Stimulated activated CD4-positive, alpha-beta T cell treated with anti-CD3 and anti-CD28 coated beads, TNF-alpha, amount 100 ng/mL, for 24 hours (primary cell): ENCODE results near the gene MB21D2.

Source experiments
- DNase-seq, 3 experiments: peaks; one replicate each; pipeline ENCODE4 v3.0.0-alpha.2; 2020; ENCODE audit warnings: low read depth in 3 of 3

The MB21D2 gene

GRCh38 chr3:192923731-192924130 lies 6.1 kb upstream of the MB21D2 start:
- DNase-seq: no peak

DNA sequence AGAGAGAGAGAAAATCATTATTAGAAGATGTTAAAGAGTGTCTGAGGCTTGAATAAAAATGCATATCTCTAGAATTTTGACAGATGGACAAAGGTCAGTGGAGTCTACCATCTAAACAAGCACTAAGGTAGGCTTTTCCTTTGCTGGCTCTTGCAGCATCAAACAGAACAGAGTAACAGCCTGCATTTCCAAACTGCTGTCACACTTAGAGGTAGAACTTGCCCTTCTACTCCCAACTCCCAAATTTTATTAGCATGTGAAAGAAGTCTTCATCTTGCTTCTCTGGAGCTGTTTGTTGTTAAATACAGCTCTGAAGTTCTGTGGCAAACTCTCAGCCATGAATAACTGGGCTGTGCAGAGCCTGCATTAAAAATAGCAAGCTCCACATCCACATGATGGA lies 4.1 kb upstream of the MB21D2 start:
- no peak for DNase-seq

GRCh38 chr3:192920411-192920810 lies 2.8 kb upstream of the MB21D2 start:
- no peak for DNase-seq

DNA sequence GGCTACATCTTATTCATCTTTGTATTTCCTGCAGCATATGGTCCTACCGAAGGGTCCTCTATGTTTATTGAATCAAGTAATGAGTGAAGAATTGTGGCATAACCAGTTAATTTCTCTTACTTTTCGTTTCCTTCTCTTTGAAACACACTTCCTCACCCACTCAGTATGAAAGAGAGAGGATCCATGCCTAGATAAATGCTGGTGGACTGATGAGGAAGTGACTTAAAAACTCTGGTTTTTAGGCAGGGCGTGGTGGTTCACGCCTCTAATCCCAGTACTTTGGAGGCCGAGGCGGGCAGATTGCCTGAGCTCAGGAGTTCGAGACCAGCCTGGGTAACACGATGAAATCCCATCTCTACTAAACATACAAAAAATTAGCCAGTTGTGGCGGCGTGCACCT lies 2.2 kb upstream of the MB21D2 start:
- no peak for DNase-seq

DNA sequence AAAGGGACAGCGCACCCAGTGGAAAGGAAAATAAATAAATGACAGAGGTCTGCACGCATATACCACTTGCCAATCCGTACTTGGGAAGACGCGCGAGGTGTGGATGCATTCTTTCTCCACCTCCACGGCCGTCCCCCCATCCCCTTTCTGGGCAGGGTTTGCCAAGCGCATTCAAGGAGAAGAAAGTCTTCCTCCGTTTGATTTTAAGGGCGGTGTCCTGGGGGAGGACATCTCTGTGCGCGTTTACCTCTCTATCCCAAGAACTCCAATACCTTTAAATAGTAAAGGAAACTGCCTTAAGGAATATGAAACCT lies 576 bp upstream of the MB21D2 start:
- DNase-seq: no peak

DNA sequence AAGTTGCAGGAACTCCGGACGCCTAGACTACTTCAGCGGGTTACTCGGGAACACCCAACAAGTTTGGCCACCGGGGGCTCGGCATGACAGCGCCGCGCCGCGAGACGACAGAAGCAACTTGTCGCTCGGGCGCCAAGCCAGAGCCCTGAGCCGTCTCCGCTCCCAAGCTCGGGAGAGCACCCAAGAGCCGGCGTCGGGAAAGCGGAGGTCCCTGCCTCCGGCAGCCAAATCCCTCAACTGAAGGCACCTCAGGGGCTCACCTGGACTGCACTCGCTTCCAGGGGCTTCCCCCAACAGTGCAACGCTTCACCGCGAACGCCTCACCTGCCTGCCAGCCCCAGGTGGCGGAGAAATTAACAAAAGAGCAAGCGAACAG lies 640 bp downstream of the MB21D2 start:
- DNase-seq: peak in 1 of 3 experiments; percentile 22

GRCh38 chr3:192916371-192917027 lies 1.2 kb downstream of the MB21D2 start:
- no peak for DNase-seq

DNA sequence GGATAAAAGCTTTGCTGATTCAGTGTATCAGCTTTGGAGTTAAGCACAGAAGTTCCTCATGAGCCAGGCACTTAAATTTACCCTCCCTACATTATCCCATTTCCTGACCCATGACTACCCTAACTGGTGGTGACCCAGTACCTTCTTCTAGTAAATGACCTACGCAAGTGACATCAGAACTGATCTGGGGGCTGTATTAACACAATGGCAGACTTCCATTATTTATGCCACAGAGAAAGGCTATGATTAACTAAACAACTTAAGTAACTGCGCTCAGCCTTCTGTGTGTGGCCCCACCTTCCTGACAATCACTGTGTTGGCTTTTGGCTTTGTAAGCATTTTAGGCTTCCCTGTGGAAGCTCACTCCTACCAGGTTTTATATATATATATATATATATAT lies 1.9 kb downstream of the MB21D2 start:
- no peak for DNase-seq

GRCh38 chr3:192915304-192915703 lies 2.4 kb downstream of the MB21D2 start:
- DNase-seq: no peak

GRCh38 chr3:192914848-192915247 lies 2.8 kb downstream of the MB21D2 start:
- DNase-seq: no peak

DNA sequence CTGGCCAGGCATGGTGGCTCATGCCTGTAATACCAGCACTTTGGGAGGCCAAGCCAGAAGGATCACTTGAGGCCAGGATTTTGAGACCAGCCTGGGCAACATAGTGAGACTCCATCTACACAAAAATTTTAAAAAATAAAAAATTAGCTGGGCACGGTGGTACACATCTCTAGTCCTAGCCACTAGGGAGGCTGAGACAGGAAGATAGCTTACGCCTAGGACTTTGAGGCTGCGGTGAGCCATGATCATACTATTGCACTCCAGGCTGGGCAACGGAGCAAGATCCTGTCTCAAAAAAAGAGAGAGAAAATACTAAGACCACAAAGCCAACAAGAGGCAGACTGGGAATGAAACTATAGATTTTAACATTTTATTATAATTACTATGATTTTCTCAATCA lies 4.1 kb downstream of the MB21D2 start:
- DNase-seq: no peak

DNA sequence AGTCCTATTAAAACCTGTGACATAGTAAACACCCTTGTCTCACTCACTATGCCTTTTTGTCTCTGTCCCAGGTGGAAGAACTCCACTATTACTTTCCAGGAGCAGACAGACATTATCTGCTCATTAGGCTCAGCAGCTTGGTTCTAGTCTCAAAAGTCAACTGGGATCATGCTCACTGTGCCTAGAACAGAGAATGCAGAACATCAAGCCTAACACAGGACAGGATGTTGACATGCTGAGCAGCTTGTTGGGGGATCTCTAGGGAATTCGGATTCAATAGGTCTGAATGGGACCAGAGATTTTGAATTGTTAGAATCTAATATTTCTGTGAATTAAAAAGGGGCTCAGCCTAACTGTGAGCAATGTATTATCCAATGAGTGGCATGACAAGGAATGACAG lies 6.4 kb downstream of the MB21D2 start:
- DNase-seq: no peak

- no peak for DNase-seq
These were observed 9.9 kb downstream of the MB21D2 start for GRCh38 chr3:192907784-192908183.

DNA sequence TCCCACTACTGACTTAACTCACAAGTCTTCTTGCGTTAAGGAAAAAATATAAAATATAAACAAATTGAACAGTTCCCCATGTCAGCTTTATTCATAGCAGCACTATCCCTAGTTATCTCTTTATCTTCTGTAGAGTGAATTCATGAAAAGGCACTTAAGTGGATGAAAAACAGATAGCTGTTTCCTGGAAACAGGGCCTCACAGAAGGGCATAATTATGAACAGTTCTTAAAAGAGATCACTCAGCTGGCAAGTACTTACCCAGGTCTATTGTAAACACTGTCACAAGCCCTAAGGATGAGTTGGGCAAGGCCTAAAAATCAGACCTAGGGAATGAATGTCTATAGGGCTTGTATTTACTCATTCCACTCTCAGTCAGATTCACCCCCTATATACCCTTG lies 10.7 kb downstream of the MB21D2 start:
- no peak for DNase-seq

- no peak for DNase-seq
These were observed 11.5 kb downstream of the MB21D2 start for GRCh38 chr3:192905980-192906678.

- no peak for DNase-seq
These were observed 12.9 kb downstream of the MB21D2 start for GRCh38 chr3:192904632-192905289.

DNA sequence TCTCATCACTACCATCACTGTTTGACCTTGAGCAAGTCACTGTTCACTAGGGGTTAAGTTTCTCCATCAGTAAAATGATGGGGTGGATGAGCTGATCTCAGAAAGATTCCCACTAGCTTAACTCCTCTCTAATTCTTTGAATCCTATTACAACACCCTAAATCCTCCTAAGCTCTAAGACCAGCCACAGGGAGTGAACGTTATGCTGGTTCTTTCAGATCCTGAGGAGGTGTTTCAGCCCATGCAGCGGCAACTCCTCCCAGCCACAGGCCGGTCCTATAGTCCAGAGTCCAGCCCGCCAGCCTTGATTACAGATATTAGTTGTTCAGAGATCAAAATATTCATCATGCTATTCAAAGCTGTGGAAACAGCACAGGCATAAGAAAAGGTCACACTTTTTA lies 15.1 kb downstream of the MB21D2 start:
- no peak for DNase-seq

DNA sequence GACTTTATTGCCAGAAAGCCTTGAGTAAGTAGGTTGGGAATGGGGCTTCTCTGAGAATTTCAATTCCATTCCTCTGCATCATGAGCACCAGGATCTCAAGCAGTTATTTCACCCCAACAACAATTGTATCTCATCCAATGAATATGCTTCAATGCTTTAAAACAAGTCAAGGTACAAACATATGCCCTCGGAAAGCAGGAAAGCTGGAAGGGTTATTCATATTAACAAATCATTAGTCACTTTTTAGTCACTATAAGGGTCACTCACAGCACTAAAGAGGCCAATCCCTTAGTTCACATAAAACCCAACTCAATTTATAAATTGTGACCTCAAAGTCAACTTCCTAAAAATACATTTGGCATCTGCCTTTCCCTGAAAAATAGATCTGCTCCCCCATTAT lies 16.2 kb downstream of the MB21D2 start:
- no peak for DNase-seq

- DNase-seq: no peak
These were observed 18.1 kb downstream of the MB21D2 start for GRCh38 chr3:192899540-192899982.

GRCh38 chr3:192897005-192897404 lies 20.7 kb downstream of the MB21D2 start:
- DNase-seq: no peak

DNA sequence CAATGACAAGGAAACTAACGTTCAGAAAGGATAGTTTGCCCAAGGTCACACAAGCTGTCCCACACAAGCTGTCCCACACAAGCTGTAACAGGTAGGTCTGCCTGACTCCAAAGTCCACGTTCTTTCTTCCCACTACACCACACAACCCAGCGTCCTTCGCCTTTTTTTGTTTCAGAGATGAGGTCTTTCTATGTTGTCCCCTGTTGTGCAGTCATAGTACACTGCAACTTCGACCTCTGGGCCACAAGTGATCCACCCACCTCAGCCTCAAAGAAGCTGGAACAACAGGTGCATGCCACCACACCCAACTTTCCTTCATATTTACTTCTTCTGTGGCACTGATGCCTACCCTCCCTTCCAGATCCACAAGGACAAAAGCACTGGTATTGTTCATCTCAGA lies 21.4 kb downstream of the MB21D2 start:
- DNase-seq: no peak

- DNase-seq: no peak
These were observed 23.0 kb downstream of the MB21D2 start for GRCh38 chr3:192894676-192895075.

GRCh38 chr3:192892981-192893700 lies 24.5 kb downstream of the MB21D2 start:
- DNase-seq: peak in 2 of 3 experiments; percentile 42 to 59
